NCI-H524 (cell line): Measurements from ENCODE around the gene SPAG5.
A peak's percentile ranks its signal among the peaks of the same experiment; 100 is the strongest.

Source experiments
- DNase-seq, 2 experiments: peaks; one replicate each; lab custom pipeline; 2025; lab: John Stamatoyannopoulos, UW

SPAG5 gene, protein sequence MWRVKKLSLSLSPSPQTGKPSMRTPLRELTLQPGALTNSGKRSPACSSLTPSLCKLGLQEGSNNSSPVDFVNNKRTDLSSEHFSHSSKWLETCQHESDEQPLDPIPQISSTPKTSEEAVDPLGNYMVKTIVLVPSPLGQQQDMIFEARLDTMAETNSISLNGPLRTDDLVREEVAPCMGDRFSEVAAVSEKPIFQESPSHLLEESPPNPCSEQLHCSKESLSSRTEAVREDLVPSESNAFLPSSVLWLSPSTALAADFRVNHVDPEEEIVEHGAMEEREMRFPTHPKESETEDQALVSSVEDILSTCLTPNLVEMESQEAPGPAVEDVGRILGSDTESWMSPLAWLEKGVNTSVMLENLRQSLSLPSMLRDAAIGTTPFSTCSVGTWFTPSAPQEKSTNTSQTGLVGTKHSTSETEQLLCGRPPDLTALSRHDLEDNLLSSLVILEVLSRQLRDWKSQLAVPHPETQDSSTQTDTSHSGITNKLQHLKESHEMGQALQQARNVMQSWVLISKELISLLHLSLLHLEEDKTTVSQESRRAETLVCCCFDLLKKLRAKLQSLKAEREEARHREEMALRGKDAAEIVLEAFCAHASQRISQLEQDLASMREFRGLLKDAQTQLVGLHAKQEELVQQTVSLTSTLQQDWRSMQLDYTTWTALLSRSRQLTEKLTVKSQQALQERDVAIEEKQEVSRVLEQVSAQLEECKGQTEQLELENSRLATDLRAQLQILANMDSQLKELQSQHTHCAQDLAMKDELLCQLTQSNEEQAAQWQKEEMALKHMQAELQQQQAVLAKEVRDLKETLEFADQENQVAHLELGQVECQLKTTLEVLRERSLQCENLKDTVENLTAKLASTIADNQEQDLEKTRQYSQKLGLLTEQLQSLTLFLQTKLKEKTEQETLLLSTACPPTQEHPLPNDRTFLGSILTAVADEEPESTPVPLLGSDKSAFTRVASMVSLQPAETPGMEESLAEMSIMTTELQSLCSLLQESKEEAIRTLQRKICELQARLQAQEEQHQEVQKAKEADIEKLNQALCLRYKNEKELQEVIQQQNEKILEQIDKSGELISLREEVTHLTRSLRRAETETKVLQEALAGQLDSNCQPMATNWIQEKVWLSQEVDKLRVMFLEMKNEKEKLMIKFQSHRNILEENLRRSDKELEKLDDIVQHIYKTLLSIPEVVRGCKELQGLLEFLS

DNA sequence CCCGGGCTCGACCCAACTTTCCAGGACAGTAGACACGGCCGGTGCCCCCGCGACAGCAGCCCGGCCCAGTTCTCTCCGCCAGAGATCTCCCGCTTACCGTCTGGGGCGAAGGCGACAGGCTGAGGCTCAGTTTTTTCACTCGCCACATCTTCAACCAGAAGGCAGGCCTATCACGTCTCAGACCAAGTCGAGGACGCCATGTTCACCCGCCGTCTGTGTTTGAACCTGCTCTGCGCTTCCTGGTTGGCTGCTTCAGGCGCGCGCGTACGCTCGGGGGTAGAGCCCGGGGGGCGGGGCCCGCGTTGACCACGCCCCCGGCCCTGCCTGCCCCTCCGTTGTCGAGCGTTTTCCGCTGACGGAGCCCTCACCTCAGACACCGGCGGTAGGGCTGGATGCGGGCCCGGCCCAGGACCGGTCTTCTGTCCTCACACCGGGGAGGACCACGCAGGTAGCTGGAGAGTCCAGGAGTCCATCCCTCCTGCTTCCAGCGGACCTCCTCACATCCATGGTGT, at the start of gene SPAG5:
Gene SPAG5 (minus strand): TSS at position 227 of the 512 bp plus-strand sequence. CDS start 79 bp downstream, at position 148.
- peak; percentile 93 to 97 for DNase-seq

DNA sequence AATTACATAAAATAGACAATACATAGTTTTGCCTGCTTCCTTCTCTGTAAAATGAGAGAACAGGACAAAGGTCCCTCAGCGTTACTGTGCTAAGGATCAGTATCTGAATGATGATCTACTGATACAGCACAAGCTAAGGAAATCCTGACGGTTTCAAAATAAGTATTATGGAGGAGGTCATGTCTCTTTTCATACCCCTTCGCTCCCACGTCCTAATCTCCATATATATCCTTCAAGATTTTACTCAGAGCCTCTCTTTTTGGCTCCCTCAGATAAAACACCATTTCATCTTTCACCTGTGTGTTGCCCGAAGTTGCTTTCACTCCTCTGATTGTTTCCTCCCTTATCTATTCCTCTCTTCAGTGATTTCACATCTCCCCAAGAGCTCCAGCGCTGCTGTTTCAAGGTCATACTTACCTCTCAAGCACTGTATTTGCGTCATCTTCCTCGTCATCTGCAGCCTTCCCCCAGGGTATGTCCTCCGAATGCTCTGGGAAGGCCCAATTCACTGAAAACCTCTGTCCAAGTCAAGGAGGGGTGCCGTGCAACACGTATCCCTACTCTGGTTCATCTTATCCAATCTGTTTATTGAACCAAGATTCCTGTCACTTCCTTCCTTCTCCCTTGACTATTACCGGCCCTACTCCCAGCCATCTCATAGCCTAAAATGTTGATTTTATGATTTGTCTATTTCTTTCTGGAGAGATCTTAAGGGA, 47.4 kb upstream of the SPAG5 start:
- no peak for DNase-seq

DNA sequence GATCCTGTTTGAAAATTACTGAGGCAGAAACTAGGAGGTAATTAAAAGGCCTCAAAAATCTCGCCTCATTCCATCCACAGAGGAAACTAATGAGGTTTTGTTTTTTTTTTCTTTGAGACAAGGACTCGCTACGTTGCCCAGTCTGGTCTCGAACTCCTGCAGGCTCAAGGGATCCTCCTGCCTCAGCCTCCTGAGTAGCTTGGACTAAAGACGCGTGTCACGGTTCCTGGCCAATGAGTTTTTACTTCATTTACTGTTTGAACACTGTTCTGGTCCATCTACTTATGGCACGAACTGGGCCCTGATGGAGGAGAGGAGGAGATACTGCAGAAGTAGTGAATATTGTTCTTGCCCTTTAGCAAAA, 46.7 kb upstream of the SPAG5 start:
- DNase-seq, result no peak

DNA sequence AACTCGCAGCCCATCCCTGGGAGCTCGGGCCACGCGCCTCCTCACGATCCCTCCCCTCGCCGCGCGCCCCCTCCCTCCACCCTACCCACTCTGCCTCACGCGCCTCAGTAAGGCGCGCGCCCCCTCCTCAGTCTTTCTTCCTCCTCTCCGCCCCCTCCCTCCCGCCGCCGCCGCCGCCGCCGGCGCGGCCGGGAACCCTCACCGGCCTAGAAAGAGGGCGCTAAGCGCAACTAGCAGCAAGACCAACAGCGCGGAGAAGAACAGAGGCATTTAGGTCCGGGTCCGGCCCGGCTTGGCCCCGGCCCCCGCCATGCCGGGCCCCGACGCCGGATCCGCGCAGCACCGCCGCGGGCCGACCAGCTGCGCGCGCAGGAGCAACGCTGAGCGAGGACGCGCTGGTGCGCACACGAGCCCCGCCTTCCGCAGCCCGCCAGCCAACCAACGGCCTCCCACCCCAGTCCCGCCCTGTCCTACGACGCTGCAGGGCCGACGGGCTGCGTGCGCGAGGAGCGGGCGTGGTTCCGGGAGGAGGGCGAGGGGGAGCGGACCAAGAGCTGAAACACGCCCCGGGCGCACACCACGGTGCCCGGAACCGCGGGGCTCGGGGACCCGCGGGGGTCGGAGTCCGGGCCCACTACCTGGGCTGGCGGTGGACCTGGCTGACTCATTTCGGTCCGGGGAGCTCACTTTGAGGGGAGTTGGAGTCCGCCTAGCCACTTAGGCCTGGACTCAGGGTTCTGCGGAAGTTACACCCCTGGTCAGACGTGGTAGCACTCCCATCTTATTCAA, 46.2 kb upstream of the SPAG5 start, which contains the start of gene BLTP2:
Gene BLTP2 (minus strand): TSS at position 372 of the 789 bp plus-strand sequence. CDS start 102 bp downstream, at position 270.
- DNase-seq, result peak; percentile 95 to 97

DNA sequence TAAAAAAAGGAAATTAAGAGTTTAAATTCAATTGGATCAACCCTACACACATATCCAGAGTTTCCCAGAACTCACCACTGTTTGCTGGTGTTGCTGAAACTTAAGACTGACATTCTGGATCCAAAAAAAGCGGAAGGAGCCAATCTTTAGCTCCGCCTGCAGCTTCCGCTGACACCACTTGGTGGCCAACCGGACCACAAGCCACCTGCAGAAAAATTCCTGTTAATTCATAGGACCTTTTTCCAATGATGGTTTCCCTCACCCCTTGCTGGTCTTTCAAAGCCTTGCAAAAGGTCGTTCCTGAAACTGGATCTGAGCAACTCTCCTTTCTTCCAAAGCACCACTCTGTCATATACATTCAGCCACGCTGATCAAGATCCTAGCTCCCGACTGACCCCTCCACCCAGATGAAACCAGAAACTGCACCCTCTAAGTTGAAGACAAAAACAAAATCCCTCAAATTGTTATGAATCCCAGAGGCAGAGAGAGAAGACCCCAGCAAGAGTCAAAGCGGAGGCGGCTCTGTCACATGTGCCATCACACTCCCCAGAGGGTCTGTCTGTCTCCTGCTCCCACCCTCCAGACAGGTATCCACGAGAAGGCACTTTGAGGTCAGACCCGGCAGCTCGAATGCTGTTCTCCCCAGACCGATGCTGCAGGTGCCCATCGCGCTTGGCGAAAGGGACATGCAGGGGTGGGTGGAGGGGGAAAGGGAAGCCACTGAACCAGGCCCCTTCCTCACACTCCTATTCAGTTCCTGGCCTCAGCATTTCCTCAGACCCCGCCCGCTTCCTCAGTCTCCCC, 45.4 kb upstream of the SPAG5 start:
- DNase-seq, result peak; percentile 37 to 71

DNA sequence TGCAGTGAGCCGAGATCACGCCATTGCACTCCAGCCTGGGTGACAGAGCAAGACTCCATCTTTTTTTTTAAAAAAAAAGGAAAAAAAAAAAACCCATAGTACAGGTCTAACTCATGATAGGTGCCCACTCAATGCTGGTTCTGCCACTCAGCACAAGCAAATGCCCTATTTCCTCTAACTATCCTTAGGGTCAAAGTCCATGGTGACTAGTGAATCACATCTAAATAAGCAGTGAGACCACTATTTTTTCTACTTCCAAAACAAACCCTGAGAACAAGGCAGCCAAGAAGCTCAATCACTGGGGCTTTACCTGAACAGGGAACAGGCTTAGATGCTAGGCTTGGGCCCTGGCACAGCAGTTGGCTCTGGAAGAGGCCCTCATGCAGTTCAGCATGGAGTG, 42.8 kb upstream of the SPAG5 start:
- no peak for DNase-seq

DNA sequence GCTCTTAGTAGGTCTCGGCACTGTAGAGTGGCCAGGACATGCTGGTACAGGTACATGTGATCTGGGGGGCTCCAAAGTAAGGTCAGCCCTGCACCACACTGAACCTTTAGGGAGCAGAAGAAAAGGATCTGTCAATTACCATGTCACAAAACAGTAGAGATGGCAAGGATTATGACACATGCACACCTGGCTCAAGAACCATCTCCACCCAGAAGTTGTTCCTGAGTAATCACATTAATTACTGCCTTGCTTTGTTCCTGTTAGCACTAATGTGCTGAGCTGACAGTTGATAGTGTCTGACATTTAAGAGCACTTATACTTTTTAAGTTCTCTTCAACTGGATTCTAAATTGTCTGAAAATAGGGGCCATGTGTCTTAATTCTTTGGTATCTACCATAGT, 36.7 kb upstream of the SPAG5 start:
- DNase-seq, result no peak

DNA sequence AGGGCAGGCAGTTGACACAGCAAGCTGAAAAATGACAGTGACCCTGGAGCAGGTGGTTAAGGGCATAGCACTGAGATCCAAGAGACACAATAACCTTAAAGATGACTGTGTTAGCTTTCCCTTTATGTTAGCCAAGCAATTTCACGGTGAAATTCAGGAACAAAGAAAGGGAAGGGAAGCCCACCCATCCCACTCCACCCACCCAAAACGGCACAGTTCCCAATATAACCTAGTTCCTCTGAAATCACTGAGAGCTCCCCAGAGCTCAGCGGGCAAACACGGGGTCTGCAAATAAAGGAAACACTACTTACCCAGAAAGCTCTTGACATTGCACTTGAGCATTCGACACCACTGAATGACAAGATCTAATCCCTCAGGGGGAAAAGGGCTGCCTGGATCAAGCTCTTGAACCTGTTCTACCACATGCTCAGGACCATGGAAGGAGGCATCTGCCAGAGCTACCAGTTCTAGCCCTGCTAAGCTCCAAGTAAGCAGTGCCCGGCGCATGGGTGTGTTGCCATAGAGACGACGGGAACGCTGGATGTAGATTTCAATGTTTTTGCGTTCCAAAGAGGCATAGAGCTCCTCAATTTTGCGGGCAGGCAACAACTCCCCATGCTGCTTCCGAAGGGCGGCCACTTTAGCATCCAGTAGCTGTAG, 35.5 kb upstream of the SPAG5 start:
- DNase-seq, result peak; percentile 75 to 85

DNA sequence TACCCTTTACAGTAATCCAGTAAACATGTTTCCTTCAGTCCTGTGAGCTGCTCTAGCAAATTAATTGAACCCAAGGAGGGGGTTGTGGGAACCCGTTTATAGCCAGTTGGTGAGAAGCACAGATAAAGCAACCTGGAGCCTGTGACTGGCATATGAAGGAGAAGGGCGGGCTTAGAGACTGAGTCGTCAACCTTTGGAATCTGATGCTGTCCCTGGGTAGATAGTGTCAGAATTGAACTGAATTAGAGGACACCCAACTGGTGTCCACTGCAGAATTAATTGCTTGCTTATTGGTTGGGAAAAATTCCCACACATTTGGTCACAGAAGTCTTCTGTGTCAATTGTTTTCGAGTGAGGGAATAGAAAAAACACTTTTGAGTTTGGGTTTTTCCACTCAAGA, 28.0 kb upstream of the SPAG5 start:
- no peak for DNase-seq

DNA sequence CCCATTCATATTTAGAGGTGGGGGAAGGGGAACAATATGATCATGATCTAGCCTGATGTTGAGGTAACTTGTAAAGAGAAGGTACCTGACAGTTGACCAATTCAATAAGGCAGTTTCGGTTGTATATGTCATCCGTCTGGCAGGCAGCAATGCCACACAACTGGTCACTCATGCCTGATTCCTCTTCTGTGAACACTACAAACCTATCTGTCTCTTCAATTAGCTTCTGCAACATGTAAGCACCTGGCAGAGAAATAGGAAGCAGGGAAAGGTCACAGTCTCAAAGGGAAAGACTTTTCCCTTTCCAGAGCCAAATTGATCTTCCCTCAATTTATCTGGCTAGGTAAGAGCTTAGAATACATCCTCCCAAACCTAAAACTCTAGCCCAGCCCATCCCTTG, 25.3 kb upstream of the SPAG5 start:
- DNase-seq, result no peak

DNA sequence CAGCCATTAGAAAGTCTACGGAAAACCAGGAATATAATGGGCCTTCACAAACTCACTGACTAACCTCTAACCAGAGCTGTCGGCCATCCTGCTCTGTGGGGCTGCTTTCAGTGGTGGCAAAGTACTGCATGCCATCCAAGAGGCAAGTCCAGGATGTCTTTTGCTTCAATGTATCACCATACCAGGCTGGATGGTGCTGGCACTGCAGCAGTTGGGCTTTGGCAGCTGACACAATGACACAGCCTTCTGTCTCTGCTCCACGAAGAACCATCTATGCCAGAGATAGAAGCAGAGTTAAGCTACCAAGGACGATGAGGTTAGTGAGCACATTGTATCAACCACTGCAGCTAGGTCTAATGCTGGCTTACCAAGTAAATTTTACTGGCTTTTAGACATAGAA, 24.9 kb upstream of the SPAG5 start:
- DNase-seq, result no peak

DNA sequence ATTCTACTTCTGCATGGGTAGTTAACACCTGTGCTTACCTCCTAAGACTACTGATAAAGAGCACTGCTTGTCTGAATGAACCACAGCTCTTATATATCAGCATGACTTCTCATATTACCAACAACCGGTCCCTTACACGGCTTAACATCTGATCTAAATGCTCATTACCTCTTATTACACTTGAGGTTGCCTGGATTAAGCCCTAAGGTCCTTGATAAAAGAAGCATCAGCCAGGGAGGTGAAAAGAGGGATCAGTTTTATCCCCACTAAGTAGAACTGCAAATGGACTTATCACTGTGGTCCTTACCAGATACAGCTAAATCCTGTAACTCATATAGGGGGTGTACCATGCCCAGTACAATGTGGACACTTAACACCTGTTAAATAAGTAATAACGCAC, 23.4 kb upstream of the SPAG5 start:
- peak; percentile 95 to 99 for DNase-seq

DNA sequence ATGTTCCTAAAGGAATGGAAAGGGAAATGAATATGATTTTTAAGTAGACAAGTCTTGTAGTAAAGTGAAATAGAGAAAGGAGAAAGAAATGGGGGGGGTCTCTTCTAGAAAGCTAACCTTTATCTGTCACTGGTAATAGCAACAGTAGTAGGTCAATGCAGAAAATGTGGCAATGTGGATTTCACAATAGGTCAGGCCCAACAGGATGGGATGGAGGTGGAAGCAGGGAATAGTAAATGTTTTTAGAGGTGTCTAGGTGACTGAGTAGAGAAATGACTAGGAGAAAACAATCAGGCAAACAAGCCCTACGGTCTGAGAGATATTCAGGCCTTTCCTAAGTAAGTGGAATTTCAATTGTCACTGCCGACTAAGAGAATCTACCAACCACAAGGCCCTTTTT, 21.2 kb upstream of the SPAG5 start:
- DNase-seq, result no peak

DNA sequence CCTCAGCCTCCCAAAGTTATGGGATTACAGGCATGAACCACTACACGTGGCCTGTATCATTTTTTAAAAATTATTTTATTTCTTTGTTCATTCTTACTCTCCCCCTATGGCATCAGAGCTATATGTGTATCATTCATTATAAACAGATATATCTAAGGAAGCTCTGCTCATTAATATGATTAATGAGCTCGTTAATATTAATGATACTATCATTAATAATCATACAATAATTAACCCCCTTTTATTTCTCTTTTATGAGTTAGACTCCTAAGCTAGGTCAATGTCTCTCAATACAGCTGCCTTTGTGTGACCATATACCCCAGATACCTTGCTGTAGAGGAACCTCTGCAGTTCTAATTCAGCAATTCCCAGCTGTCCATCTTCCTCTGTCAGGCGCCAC, 19.6 kb upstream of the SPAG5 start:
- DNase-seq, result no peak

DNA sequence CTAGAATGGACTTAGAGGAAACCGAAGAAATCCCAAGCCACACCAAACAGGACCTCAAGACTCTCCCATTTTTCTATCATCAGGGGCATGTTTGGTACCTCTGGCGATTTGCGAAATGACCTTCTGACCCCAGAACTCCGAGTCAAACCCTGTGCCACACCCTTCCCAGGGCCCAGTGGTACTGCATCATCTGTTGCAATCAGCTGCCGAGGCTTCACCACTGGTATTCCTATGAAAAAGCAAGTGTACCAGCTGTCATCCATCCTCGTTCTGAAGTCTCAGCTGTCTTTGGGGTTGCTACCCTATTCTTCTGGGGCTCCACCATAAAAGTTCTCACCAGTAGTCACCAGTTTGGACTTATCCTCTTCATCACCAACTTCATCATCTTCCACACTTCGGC, 17.5 kb upstream of the SPAG5 start:
- DNase-seq, result no peak

DNA sequence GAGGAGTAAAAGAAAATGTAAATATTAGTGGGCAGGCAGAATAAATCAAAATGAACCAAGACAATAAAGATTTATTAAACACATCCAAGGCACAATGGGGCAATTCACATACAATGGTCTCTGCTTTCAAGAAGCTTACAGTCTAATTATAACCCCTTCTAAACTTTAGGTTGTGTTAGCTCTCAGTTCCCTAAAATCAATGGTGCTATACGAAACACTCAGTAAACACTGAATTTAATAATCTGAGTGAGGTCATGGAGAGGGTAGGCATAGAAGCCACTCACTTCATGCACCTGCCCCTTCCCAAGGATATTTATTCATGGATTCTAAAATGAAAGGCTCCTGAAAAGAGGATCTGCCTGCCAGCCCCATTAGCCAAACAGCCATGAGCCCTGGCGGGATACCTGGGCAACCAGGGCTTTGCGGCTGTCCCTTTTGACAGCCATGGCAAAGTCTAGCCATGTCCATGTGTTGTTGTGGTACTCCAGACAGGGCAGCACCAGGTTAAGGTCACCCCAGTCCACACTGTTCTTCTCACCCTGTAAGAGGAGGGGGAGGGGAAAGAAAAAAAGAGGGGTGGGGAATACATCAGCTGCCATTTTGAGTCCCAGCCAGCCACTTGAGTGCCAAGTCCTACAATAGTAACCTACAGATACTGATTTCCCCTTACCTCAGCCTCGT, 16.6 kb upstream of the SPAG5 start:
- no peak for DNase-seq

DNA sequence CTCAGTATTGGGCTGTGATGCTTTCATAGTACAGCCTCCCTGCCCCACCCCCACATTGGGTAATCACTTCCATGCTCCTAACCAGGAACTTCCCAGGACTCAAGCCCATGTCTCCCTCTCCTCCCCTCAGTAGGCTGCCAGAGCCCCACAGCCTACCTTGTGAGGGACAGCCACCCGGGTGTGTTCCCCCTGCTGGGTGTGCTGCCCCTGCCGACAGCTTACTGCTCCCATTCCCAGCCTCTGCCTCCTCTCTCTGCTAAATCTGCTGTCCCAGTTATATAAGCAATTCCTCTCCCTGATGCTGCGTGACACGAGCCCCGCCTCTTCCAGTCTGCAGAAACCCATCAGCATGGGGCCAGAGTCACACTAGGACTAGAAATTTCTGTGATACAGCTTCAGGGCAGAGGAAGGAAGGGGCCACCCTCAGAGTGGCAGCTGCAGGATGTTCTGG, 15.1 kb upstream of the SPAG5 start, which contains the start of gene RSKR:
Gene RSKR (minus strand): TSS at position 255 of the 451 bp plus-strand sequence. CDS start 24 bp downstream, at position 231.
- DNase-seq, result no peak
